NCI-H1105 (cell line): ENCODE results near the gene NCAPD2.

ENCODE experiments used
- DNase-seq: peaks from one replicate; lab custom pipeline; 2025; lab: John Stamatoyannopoulos, UW

The NCAPD2 gene

GRCh38 chr12:6570264-6570887, 76.5 kb downstream of the NCAPD2 start:
- DNase-seq: peak; percentile 46

GRCh38 chr12:6573001-6573400, 79.1 kb downstream of the NCAPD2 start:
- no peak for DNase-seq

- DNase-seq: no peak
Measured at GRCh38 chr12:6574576-6575295, 80.8 kb downstream of the NCAPD2 start.

GRCh38 chr12:6575648-6576047, 81.7 kb downstream of the NCAPD2 start:
- no peak for DNase-seq
